B cell (primary cell): ENCODE measurements around the gene SLC35B2. TPM values are rescaled to one million over a fixed set of nuclear protein-coding genes. Genes with fewer than 3 reads are reported as not detected.

Experiments
- ATAC-seq: fragments of 200-7000 bp; cut with Tn5 transposase; one replicate; pipeline ENCODE4 v1.10.0; 2021; ENCODE audit warnings: low read depth, mild to moderate bottlenecking, moderate number of reproducible peaks, moderate library complexity
- CTCF ChIA-PET: fragments of 350-600 bp; sonication (Branson Sonifier 250); formaldehyde crosslinking; loops from one replicate; lab custom pipeline; 2021; ENCODE audit warnings: antibody characterized with exemption, inconsistent platforms; lab: Charles Lee
- POLR2A ChIA-PET: fragments of 350-600 bp; sonication (Branson Sonifier 250); formaldehyde crosslinking; loops from one replicate; lab custom pipeline; 2021; ENCODE audit warnings: antibody characterized with exemption; lab: Charles Lee
- DNase-seq: peaks from one replicate; pipeline ENCODE4 v3.0.0; 2013
- H2AFZ ChIP-seq: 2 replicates; pipeline ENCODE4 v1.6.1; 2012; ENCODE audit warnings: mild to moderate bottlenecking, low read depth, low read length; ENCODE audit not compliant: insufficient read depth, poor library complexity, severe bottlenecking
- H3K27ac ChIP-seq, 2 donors: 1 replicate in 1 of 2; 2 replicates in 1 of 2; pipeline ENCODE4 v1.5.1; 2012 to 2013; ENCODE audit warnings: low read length in 2 of 2, mild to moderate bottlenecking in 2 of 2, moderate library complexity in 1 of 2
- H3K27me3 ChIP-seq, 4 experiments: fragments of 200-600 bp in 1 of 4; sonication (generic) in 1 of 4; replicated peaks in 1 of 4; 1 replicate in 2 of 4; 2 replicates in 2 of 4; pipeline versions ENCODE4 v1.6.1 to v1.7.0; 2013 to 2016; ENCODE audit warnings: low read length in 3 of 4, mild to moderate bottlenecking in 2 of 4, mixed read lengths in 1 of 4, moderate library complexity in 1 of 4; ENCODE audit not compliant: insufficient read depth in 4 of 4, control insufficient read depth in 3 of 4; ENCODE audit errors: control extremely low read depth in 1 of 4
- H3K36me3 ChIP-seq, 2 experiments: replicated peaks in 1 of 2; 1 replicate in 1 of 2; 2 replicates in 1 of 2; pipeline versions ENCODE4 v1.6.1 to v1.7.1; 2013; ENCODE audit warnings: low read length in 1 of 2; ENCODE audit not compliant: insufficient read depth in 2 of 2, control insufficient read depth in 1 of 2; ENCODE audit errors: control extremely low read depth in 1 of 2, extremely low read depth in 1 of 2
- H3K4me1 ChIP-seq, 2 donors: fragments of 200-600 bp in 1 of 2; sonication (generic) in 1 of 2; 1 replicate in 1 of 2; 2 replicates in 1 of 2; pipeline versions ENCODE4 v1.5.1 to v1.6.1; 2013 to 2017; ENCODE audit warnings: low read length in 2 of 2; ENCODE audit not compliant: control insufficient read depth in 2 of 2, insufficient read depth in 2 of 2
- H3K4me2 ChIP-seq: replicated peaks from 2 replicates; pipeline ENCODE3; 2012; ENCODE audit warnings: mild to moderate bottlenecking, low read depth, low read length; ENCODE audit not compliant: poor library complexity, severe bottlenecking
- H3K4me3 ChIP-seq, 5 experiments: fragments of 200-600 bp in 1 of 5; sonication (generic) in 1 of 5; 1 replicate in 3 of 5; 2 replicates in 2 of 5; pipeline versions ENCODE4 v1.5.1 to v1.7.0; 2011 to 2016; ENCODE audit warnings: low read length in 4 of 5, mild to moderate bottlenecking in 4 of 5, low read depth in 2 of 5, control low read depth in 1 of 5, moderate library complexity in 1 of 5; ENCODE audit not compliant: insufficient read depth in 1 of 5; ENCODE audit errors: control extremely low read depth in 1 of 5, extremely low read depth in 1 of 5
- H3K79me2 ChIP-seq: fragments of 200-600 bp; sonication (generic); one replicate; pipeline ENCODE4 v1.6.0; 2016; ENCODE audit warnings: low read length; ENCODE audit not compliant: control insufficient read depth, insufficient read depth
- H3K9ac ChIP-seq: fragments of 200-600 bp; sonication (generic); 2 replicates; pipeline ENCODE4 v1.6.1; 2017; ENCODE audit warnings: mild to moderate bottlenecking, low read length, moderate library complexity
- H3K9me3 ChIP-seq, 3 donors: one replicate each; pipeline versions ENCODE4 v1.6.1 to v1.7.1; 2013; ENCODE audit warnings: low read length in 2 of 3; ENCODE audit not compliant: control insufficient read depth in 2 of 3, insufficient read depth in 1 of 3; ENCODE audit errors: control extremely low read depth in 1 of 3
- H4K20me1 ChIP-seq: 2 replicates; pipeline ENCODE4 v1.6.0; 2012; ENCODE audit warnings: mild to moderate bottlenecking, low read length; ENCODE audit not compliant: insufficient read depth, control insufficient read depth, poor library complexity, severe bottlenecking
- H3K27ac Mint-ChIP-seq: one replicate; pipeline ENCODE4 v1.8.0; 2021; ENCODE audit warnings: mixed read lengths
- H3K27me3 Mint-ChIP-seq: one replicate; pipeline ENCODE4 v1.8.0; 2021; ENCODE audit warnings: mixed read lengths
- H3K4me1 Mint-ChIP-seq: one replicate; pipeline ENCODE4 v1.8.0; 2021; ENCODE audit warnings: mixed read lengths
- H3K4me3 Mint-ChIP-seq: one replicate; pipeline ENCODE4 v1.8.0; 2021; ENCODE audit warnings: mixed read lengths
- H3K9me3 Mint-ChIP-seq: one replicate; pipeline ENCODE4 v1.8.0; 2022; ENCODE audit warnings: mixed read lengths; ENCODE audit not compliant: insufficient read depth
- CTCF ChIP-seq: fragments of 200-600 bp; IDR thresholded peaks from one replicate; pipeline ENCODE4 v1.8.0; 2022; ENCODE audit warnings: antibody characterized with exemption, mild to moderate bottlenecking
- EZH2 ChIP-seq: IDR thresholded peaks from 2 replicates; pipeline ENCODE4 v1.6.1; 2012; ENCODE audit warnings: borderline replicate concordance, low read depth, mild to moderate bottlenecking, moderate library complexity, low read length; ENCODE audit not compliant: insufficient read depth, poor library complexity, severe bottlenecking
- WGBS: methylation state at CpG from one replicate; pipeline ENCODE4 v1.1.5; 2013; ENCODE audit warnings: missing lambda C conversion rate; ENCODE audit not compliant: insufficient coverage; 5-methylcytosine and 5-hydroxymethylcytosine counted together
- intact Hi-C: fragments of 100-400 bp; cut with micrococcal nuclease; formaldehyde crosslinking; loops from one replicate; pipeline ENCODE4 v1.10.0; 2022
- polyA plus RNA-seq: library from polyadenylated mRNA; depleted of rRNA; stranded (reverse); fragments of >200 nt; gene quantifications from 2 replicates; pipeline ENCODE4 v1.2.3, GENCODE V29; 2012
- small RNA-seq: library from RNA; depleted of rRNA; stranded (forward); fragments of <200 nt; gene quantifications from one replicate; pipeline ENCODE3, GENCODE V24; 2012; ENCODE audit warnings: low replicate concordance, low read depth; ENCODE audit not compliant: insufficient read length
- total RNA-seq, 2 donors: library from RNA; stranded (reverse); fragments of 120-200 nt in 1 of 2; gene quantifications; 1 replicate in 1 of 2; 2 replicates in 1 of 2; pipeline versions ENCODE4 v1.2.3 to v1.2.4, GENCODE V29; 2013 to 2022

Gene SLC35B2
- total and polyA plus RNA-seq, 2 donors (not counting 1 experiment from before 2014, with no cell fraction given) = 30.0 to 35.2 TPM

- no peaks in the 10 kb centered on the region for H3K4me1 ChIP-seq
- H4K20me1 ChIP-seq = no peaks in the 10 kb centered on the region
- Mint-ChIP-seq H3K4me1 (no peaks in the 10 kb centered on the region), H3K27me3 (peaks cover 10% of the 10 kb centered on the region), H3K4me3 (no peak overlapping the region), H3K9me3 (no peaks in the 10 kb centered on the region), H3K27ac (no peak overlapping the region)
- no peak overlapping the region for H3K4me2 ChIP-seq
- DNase-seq (no peak), ATAC-seq (no peak)
- no peak overlapping the region for H3K9ac ChIP-seq
- intact Hi-C loops = no loop called here
- CTCF ChIA-PET = interaction anchor here (1.0 kb wide), 1 partner anchor 11 kb away, joined by 3 read pairs; no protein-coding TSS in a partner anchor
- TF ChIP-seq EZH2 (no peak), CTCF (no peak)
- no peak overlapping the region for H3K27ac ChIP-seq
- POLR2A ChIA-PET = no interaction called here
- H3K4me3 ChIP-seq = no peak overlapping the region
- no peaks in the 10 kb centered on the region for H3K9me3 ChIP-seq
- H3K36me3 ChIP-seq = no peaks in the 10 kb centered on the region
- 90% methylated on average over 6 of the region's 6 CpGs for WGBS
- H3K27me3 ChIP-seq = peaks cover 0 to 5% (median 0%) of the 10 kb centered on the region in 4 experiments
- no peaks in the 10 kb centered on the region for H3K79me2 ChIP-seq
- no peak overlapping the region for H2AFZ ChIP-seq
Observed at GRCh38 chr6:44207966-44208365, 49.4 kb downstream of the SLC35B2 start.

Small RNA genes within 50 kb of the gene (small RNA-seq; reads per million reads assigned to genes)
- gene RN7SL811P = not detected

Other genes starting within 250 kb of the SLC35B2 start
- 16.7 and 16.8 TPM in 2 replicates for gene MRPL14, start 130.1 kb downstream of the SLC35B2 start, total RNA-seq
- gene MRPL14, start 130.1 kb downstream of the SLC35B2 start, polyA plus RNA-seq = 20.9 and 23.5 TPM in 2 replicates
- gene TMEM63B, start 130.0 kb downstream of the SLC35B2 start, total RNA-seq = 18.3 and 19.1 TPM in 2 replicates
- gene TMEM63B, start 130.0 kb downstream of the SLC35B2 start, polyA plus RNA-seq = 12.6 and 15.4 TPM in 2 replicates
- gene CAPN11, start 98.7 kb downstream of the SLC35B2 start, total RNA-seq = not detected in 2 replicates
- not detected in 2 replicates for gene CAPN11, start 98.7 kb downstream of the SLC35B2 start, polyA plus RNA-seq
- not detected in 2 replicates for gene MYMX, start 40.6 kb downstream of the SLC35B2 start, total RNA-seq
- not detected in 2 replicates for gene MYMX, start 40.6 kb downstream of the SLC35B2 start, polyA plus RNA-seq
- gene SLC29A1, start 33.9 kb downstream of the SLC35B2 start, total RNA-seq = 7.3 and 7.6 TPM in 2 replicates
- gene SLC29A1, start 33.9 kb downstream of the SLC35B2 start, polyA plus RNA-seq = 3.9 and 6.0 TPM in 2 replicates
- gene HSP90AB1, start 10.4 kb downstream of the SLC35B2 start, total RNA-seq = 384 and 395 TPM in 2 replicates
- gene HSP90AB1, start 10.4 kb downstream of the SLC35B2 start, polyA plus RNA-seq = 645 and 734 TPM in 2 replicates
- gene NFKBIE, start 8.0 kb upstream of the SLC35B2 start, total RNA-seq = 46.5 and 50.8 TPM in 2 replicates
- 90.0 and 169 TPM in 2 replicates for gene NFKBIE, start 8.0 kb upstream of the SLC35B2 start, polyA plus RNA-seq
- 0.10 TPM in 1 of 2 replicates, not detected in the other for gene TMEM151B, start 12.9 kb upstream of the SLC35B2 start, total RNA-seq
- gene TMEM151B, start 12.9 kb upstream of the SLC35B2 start, polyA plus RNA-seq = 0.01 TPM in 2 replicates
- 21.3 and 22.6 TPM in 2 replicates for gene AARS2, start 55.8 kb upstream of the SLC35B2 start, total RNA-seq
- 11.3 and 11.8 TPM in 2 replicates for gene AARS2, start 55.8 kb upstream of the SLC35B2 start, polyA plus RNA-seq
- not detected in 2 replicates for gene SPATS1, start 85.1 kb upstream of the SLC35B2 start, total RNA-seq
- gene SPATS1, start 85.1 kb upstream of the SLC35B2 start, polyA plus RNA-seq = not detected in 2 replicates
- gene CDC5L, start 130.2 kb upstream of the SLC35B2 start, total RNA-seq = 22.2 and 22.5 TPM in 2 replicates
- 4.1 and 7.6 TPM in 2 replicates for gene CDC5L, start 130.2 kb upstream of the SLC35B2 start, polyA plus RNA-seq